HCT116 (cell line): ENCODE results near the gene ZNF396.

Experiments
- CEBPB ChIP-seq: IDR thresholded peaks from 2 replicates; pipeline ENCODE4 v1.6.1; 2012; ENCODE audit warnings: low read depth
- EZH2phosphoT487 ChIP-seq: fragments of 200-600 bp; IDR thresholded peaks from 2 replicates; pipeline ENCODE4 v1.6.1; 2018; ENCODE audit warnings: antibody characterized with exemption, borderline replicate concordance
- FOSL1 ChIP-seq: IDR thresholded peaks from 2 replicates; pipeline ENCODE4 v1.6.1; 2012; ENCODE audit warnings: low read depth
- JUND ChIP-seq: IDR thresholded peaks from 2 replicates; pipeline ENCODE4 v1.6.1; 2012
- POLR2A ChIP-seq: IDR thresholded peaks from 2 replicates; pipeline ENCODE4 v1.7.0; 2011; ENCODE audit warnings: borderline replicate concordance; ENCODE audit not compliant: insufficient read depth, insufficient read length; ENCODE audit errors: extremely low read depth
- POLR2AphosphoS5 ChIP-seq: IDR thresholded peaks from 2 replicates; pipeline ENCODE4 v1.6.1; 2011; ENCODE audit warnings: mild to moderate bottlenecking, low read depth, low read length, moderate library complexity
- TF ChIP-seq, protein P1 (sequence below): IDR thresholded peaks from 2 replicates; pipeline ENCODE4 v1.6.1; 2012; ENCODE audit warnings: low read depth
- TF ChIP-seq, protein P2 (sequence below), 3 experiments: fragments of 200-600 bp in 1 of 3; sonication (generic) in 1 of 3; IDR thresholded peaks in 2 of 3; conservative IDR thresholded peaks in 1 of 3; 2 replicates each; pipeline ENCODE4 v1.5.1; 2012 to 2017; ENCODE audit warnings: low read depth in 2 of 3, low read length in 2 of 3, antibody characterized with exemption in 1 of 3, borderline replicate concordance in 1 of 3, control low read depth in 1 of 3, mild to moderate bottlenecking in 1 of 3, mixed read lengths in 1 of 3, mixed run types in 1 of 3, moderate library complexity in 1 of 3; ENCODE audit not compliant: insufficient read depth in 1 of 3
- TF ChIP-seq, protein P3 (sequence below): IDR thresholded peaks from 2 replicates; pipeline ENCODE4 v1.6.1; 2012

DNA sequence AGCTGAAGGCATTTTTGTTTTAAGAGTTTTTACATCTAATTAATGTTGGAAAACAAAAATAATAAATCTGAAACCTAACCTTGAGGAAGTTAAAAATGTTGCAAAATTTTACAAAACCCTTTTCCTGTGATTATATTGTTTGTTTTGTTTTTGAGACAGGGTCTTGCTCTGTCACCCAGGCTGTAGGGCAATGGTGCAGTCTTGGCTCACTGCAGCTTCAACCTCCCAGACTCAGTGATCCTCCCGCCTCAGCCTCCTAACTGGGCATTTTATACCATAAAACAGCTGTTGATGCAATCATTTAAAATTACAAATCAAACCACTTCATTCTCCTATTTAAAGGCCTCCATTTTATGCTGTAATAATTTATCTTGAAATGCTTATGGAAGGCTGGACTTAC is 31.2 kb downstream of the ZNF396 start:
- TF ChIP-seq, protein P1, sequence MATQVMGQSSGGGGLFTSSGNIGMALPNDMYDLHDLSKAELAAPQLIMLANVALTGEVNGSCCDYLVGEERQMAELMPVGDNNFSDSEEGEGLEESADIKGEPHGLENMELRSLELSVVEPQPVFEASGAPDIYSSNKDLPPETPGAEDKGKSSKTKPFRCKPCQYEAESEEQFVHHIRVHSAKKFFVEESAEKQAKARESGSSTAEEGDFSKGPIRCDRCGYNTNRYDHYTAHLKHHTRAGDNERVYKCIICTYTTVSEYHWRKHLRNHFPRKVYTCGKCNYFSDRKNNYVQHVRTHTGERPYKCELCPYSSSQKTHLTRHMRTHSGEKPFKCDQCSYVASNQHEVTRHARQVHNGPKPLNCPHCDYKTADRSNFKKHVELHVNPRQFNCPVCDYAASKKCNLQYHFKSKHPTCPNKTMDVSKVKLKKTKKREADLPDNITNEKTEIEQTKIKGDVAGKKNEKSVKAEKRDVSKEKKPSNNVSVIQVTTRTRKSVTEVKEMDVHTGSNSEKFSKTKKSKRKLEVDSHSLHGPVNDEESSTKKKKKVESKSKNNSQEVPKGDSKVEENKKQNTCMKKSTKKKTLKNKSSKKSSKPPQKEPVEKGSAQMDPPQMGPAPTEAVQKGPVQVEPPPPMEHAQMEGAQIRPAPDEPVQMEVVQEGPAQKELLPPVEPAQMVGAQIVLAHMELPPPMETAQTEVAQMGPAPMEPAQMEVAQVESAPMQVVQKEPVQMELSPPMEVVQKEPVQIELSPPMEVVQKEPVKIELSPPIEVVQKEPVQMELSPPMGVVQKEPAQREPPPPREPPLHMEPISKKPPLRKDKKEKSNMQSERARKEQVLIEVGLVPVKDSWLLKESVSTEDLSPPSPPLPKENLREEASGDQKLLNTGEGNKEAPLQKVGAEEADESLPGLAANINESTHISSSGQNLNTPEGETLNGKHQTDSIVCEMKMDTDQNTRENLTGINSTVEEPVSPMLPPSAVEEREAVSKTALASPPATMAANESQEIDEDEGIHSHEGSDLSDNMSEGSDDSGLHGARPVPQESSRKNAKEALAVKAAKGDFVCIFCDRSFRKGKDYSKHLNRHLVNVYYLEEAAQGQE: no peak
- TF ChIP-seq, protein P2, sequence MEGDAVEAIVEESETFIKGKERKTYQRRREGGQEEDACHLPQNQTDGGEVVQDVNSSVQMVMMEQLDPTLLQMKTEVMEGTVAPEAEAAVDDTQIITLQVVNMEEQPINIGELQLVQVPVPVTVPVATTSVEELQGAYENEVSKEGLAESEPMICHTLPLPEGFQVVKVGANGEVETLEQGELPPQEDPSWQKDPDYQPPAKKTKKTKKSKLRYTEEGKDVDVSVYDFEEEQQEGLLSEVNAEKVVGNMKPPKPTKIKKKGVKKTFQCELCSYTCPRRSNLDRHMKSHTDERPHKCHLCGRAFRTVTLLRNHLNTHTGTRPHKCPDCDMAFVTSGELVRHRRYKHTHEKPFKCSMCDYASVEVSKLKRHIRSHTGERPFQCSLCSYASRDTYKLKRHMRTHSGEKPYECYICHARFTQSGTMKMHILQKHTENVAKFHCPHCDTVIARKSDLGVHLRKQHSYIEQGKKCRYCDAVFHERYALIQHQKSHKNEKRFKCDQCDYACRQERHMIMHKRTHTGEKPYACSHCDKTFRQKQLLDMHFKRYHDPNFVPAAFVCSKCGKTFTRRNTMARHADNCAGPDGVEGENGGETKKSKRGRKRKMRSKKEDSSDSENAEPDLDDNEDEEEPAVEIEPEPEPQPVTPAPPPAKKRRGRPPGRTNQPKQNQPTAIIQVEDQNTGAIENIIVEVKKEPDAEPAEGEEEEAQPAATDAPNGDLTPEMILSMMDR (IDR thresholded peaks at IDR 0.05 in 2 of 3, conservative IDR thresholded peaks at IDR 0.05 in 1 of 3; ENCODE audit: borderline replicate concordance in 1 of 3, insufficient read depth in 1 of 3, low read depth in 2 of 3, low read length in 2 of 3): no peak
- TF ChIP-seq JUND (no peak), CEBPB (no peak), POLR2A (no peak), POLR2AphosphoS5 (no peak), EZH2phosphoT487 (no peak), FOSL1 (no peak)
- TF ChIP-seq, protein P3, sequence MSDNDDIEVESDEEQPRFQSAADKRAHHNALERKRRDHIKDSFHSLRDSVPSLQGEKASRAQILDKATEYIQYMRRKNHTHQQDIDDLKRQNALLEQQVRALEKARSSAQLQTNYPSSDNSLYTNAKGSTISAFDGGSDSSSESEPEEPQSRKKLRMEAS: no peak
